Hematopoietic multipotent progenitor cell treated with erythropoietin and hydrocortisone succinate and interleukin-3 and kit ligand, for 4 days (in vitro differentiated cells): Measurements from ENCODE around the gene RFC2.
"Not testable (repeated sequence)": the region's sequence is repeated elsewhere in the genome, so short reads cannot be mapped to it uniquely, and the experiment has no call there.

Experiments used
- DNase-seq: peaks from one replicate; pipeline ENCODE4 v3.0.0-alpha.2; 2015

Gene RFC2

GRCh38 chr7:74282748-74283459 is 28.7 kb upstream of the RFC2 start:
- no peak for DNase-seq

GRCh38 chr7:74280985-74281384 is 26.8 kb upstream of the RFC2 start:
- DNase-seq: no peak

- DNase-seq: no peak
Observed at GRCh38 chr7:74277636-74278035, 23.4 kb upstream of the RFC2 start.

- DNase-seq: peak; percentile 60
Observed at GRCh38 chr7:74275401-74275881, 21.2 kb upstream of the RFC2 start.

GRCh38 chr7:74272305-74273038 is 18.3 kb upstream of the RFC2 start:
- peak; percentile 95 for DNase-seq

GRCh38 chr7:74271742-74272141 is 17.5 kb upstream of the RFC2 start:
- peak; percentile 60 for DNase-seq

GRCh38 chr7:74269757-74270277 is 15.6 kb upstream of the RFC2 start:
- DNase-seq: peak; percentile 84

- DNase-seq: no peak
Observed at GRCh38 chr7:74267756-74268565, 13.8 kb upstream of the RFC2 start.

- no peak for DNase-seq
Observed at GRCh38 chr7:74266191-74266963, 12.2 kb upstream of the RFC2 start.

- DNase-seq: no peak
Observed at GRCh38 chr7:74263399-74264120, 9.4 kb upstream of the RFC2 start.

GRCh38 chr7:74262639-74263398 is 8.6 kb upstream of the RFC2 start:
- no peak for DNase-seq

GRCh38 chr7:74258639-74259038 is 4.4 kb upstream of the RFC2 start:
- no peak for DNase-seq

GRCh38 chr7:74256491-74257408 is 2.6 kb upstream of the RFC2 start:
- DNase-seq: no peak

GRCh38 chr7:74255461-74255860 is 1.3 kb upstream of the RFC2 start:
- not testable (repeated sequence) for DNase-seq

GRCh38 chr7:74254858-74255379 is 720 bp upstream of the RFC2 start:
- no peak for DNase-seq

GRCh38 chr7:74253835-74254128 is 417 bp downstream of the RFC2 start:
- DNase-seq: no peak

GRCh38 chr7:74253331-74253730 is 868 bp downstream of the RFC2 start:
- no peak for DNase-seq

GRCh38 chr7:74252893-74253292 is 1.3 kb downstream of the RFC2 start:
- no peak for DNase-seq

GRCh38 chr7:74249058-74249457 is 5.1 kb downstream of the RFC2 start:
- DNase-seq: not testable (repeated sequence)

- no peak for DNase-seq
Observed at GRCh38 chr7:74248156-74248555, 6.0 kb downstream of the RFC2 start.
